GM21619 (cell line): ENCODE measurements around the gene SCGB1C2.
A peak's percentile ranks its signal among the peaks of the same experiment; 100 is the strongest.
"Not testable (repeated sequence)": the region's sequence is repeated elsewhere in the genome, so short reads cannot be mapped to it uniquely, and the experiment has no call there.

Source experiments
- ATAC-seq: cut with Tn5 transposase; IDR thresholded peaks from one replicate; pipeline ENCODE4 v1.9.1; 2021; ENCODE audit not compliant: unreplicated experiment

The SCGB1C2 gene

GRCh38 chr17:137166-137807 is at the start of gene SCGB1C2:
SCGB1C2 (plus strand) TSS chr17:137569; CDS start chr17:137591, 22 bp downstream.
- ATAC-seq = not testable (repeated sequence)

GRCh38 chr17:113111-113510 is 24.3 kb upstream of the SCGB1C2 start:
- not testable (repeated sequence) for ATAC-seq

GRCh38 chr17:118339-118917 is 18.9 kb upstream of the SCGB1C2 start:
- not testable (repeated sequence) for ATAC-seq

- not testable (repeated sequence) for ATAC-seq
Observed at GRCh38 chr17:133932-134331, 3.4 kb upstream of the SCGB1C2 start.

GRCh38 chr17:134332-134785 is 3.0 kb upstream of the SCGB1C2 start:
- peak; percentile 56 for ATAC-seq

- not testable (repeated sequence) for ATAC-seq
Observed at GRCh38 chr17:135022-135421, 2.3 kb upstream of the SCGB1C2 start.

- ATAC-seq = not testable (repeated sequence)
Observed at GRCh38 chr17:135895-136294, 1.5 kb upstream of the SCGB1C2 start.

- not testable (repeated sequence) for ATAC-seq
Observed at GRCh38 chr17:136531-136930, 838 bp upstream of the SCGB1C2 start.

- ATAC-seq = not testable (repeated sequence)
Observed at GRCh38 chr17:139401-140205, 2.2 kb downstream of the SCGB1C2 start.

GRCh38 chr17:142102-142661 is 4.8 kb downstream of the SCGB1C2 start:
- no peak for ATAC-seq

- ATAC-seq = no peak
Observed at GRCh38 chr17:142876-143784, 5.8 kb downstream of the SCGB1C2 start.

- ATAC-seq = no peak
Observed at GRCh38 chr17:143785-144281, 6.5 kb downstream of the SCGB1C2 start.

- ATAC-seq = no peak
Observed at GRCh38 chr17:144936-145670, 7.7 kb downstream of the SCGB1C2 start.

GRCh38 chr17:145671-146541 is 8.5 kb downstream of the SCGB1C2 start:
- no peak for ATAC-seq

- ATAC-seq = no peak
Observed at GRCh38 chr17:146546-146945, 9.2 kb downstream of the SCGB1C2 start.

GRCh38 chr17:146983-147761 is 9.8 kb downstream of the SCGB1C2 start:
- no peak for ATAC-seq

GRCh38 chr17:147796-148740 is 10.7 kb downstream of the SCGB1C2 start:
- no peak for ATAC-seq
